Large intestine (tissue), 3 donors: ENCODE measurements around the gene RASSF8. TPM values are rescaled to one million over a fixed set of nuclear protein-coding genes. Genes with fewer than 3 reads are reported as not detected.

Experiments used
- DNase-seq, 2 donors: peaks; one replicate each; pipeline versions ENCODE4 v3.0.0 to v3.0.0-alpha.2; 2013
- H3K27ac ChIP-seq: one replicate; pipeline ENCODE4 v1.5.1; 2013; ENCODE audit warnings: low read length
- H3K27me3 ChIP-seq: 2 replicates; pipeline ENCODE4 v1.6.1; 2013; ENCODE audit warnings: low read length; ENCODE audit not compliant: control insufficient read depth, insufficient read depth
- H3K36me3 ChIP-seq: 2 replicates; pipeline ENCODE4 v1.6.1; 2013; ENCODE audit warnings: low read length; ENCODE audit not compliant: control insufficient read depth, insufficient read depth
- H3K4me1 ChIP-seq: one replicate; pipeline ENCODE4 v1.6.1; 2013; ENCODE audit warnings: low read length; ENCODE audit not compliant: control insufficient read depth, insufficient read depth
- H3K4me3 ChIP-seq: one replicate; pipeline ENCODE4 v1.5.1; 2013; ENCODE audit warnings: low read length
- H3K9me3 ChIP-seq: one replicate; pipeline ENCODE4 v1.6.1; 2013; ENCODE audit warnings: mild to moderate bottlenecking, low read depth, low read length, moderate library complexity; ENCODE audit not compliant: control insufficient read depth
- WGBS: methylation state at CpG from one replicate; pipeline ENCODE4 v1.1.5; 2013; ENCODE audit warnings: low lambda C conversion rate; ENCODE audit not compliant: insufficient coverage; 5-methylcytosine and 5-hydroxymethylcytosine counted together
- polyA plus RNA-seq: library from polyadenylated mRNA; unstranded; fragments of 120-200 nt; gene quantifications from one replicate; pipeline ENCODE4 v1.2.1, GENCODE V29; 2013

RASSF8 gene
- polyA plus RNA-seq, 1 donor = 20.2 TPM

DNA sequence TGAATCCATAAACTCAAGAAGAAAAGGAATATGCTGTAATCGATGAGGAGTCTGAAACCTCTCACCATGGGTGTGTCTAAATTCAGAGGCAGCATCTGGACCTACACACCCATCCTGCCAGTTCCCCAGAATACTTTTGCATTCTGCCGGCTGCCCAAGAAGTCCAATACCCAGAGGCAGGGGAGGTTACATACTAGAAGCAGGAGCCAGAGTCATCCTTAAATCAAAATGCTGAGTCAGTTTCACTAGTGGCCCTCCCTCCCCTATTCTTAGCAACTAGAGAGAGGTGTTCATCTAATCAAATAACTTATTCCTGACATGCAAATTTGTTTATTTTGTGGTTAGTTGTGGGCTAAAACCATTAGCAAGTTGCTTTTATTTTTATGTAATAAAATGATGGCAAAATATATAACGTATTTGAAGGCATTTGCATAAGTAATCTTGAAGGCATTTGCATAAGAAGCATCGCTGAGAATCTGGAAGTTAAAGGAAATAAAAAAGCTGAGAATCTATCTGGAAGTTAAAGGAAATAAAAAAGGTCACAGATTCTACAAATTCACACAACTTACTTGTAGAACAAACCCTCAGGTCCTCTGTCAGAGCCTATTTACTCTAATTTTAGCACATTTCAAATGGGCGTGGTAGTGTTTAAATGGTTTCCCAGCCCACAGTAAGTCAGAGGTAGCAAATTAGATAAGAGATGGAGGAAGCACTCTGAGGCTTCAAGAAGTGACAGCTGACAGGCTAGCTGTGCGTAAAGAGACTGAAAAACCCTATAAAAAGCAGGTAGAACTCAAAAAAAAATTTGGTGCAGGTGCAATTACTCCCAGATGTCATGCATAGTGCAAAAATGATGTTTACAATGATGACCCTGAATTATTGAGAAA, 158.6 kb downstream of the RASSF8 start:
- H3K4me1 ChIP-seq = peaks cover 43% of the 10 kb centered on the region
- 0% methylated on average over 1 of the region's 6 CpGs for WGBS
- no peaks in the 10 kb centered on the region for H3K36me3 ChIP-seq
- no peak overlapping the region for H3K27ac ChIP-seq
- peaks cover 8% of the 10 kb centered on the region for H3K27me3 ChIP-seq
- no peak overlapping the region for H3K4me3 ChIP-seq
- no peaks in the 10 kb centered on the region for H3K9me3 ChIP-seq
- peak in 1 of 2 donors; percentile 26 for DNase-seq

DNA sequence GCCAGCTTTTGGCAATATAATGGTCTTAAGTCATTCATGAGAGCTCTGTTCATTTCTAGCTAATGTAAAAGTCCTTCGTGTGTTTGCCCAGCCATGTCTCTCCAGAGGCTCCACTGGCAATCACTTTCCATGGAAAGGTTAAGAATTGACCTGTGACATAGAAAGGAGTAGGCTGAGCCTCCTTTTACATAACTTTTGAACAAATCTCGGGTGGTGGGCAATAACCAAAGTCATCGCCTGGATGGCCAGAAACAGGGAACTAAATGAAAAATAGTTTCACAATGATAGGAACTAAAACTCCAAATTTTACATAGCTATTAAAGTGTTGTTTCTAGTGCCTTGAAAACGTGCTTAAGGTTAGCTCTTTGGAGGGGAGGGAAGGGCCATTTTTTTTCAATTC, 159.8 kb downstream of the RASSF8 start:
- no peak overlapping the region for H3K27ac ChIP-seq
- peaks cover 34% of the 10 kb centered on the region for H3K4me1 ChIP-seq
- H3K36me3 ChIP-seq = no peaks in the 10 kb centered on the region
- DNase-seq = no peak
- H3K27me3 ChIP-seq = peaks cover 16% of the 10 kb centered on the region
- H3K9me3 ChIP-seq = no peaks in the 10 kb centered on the region
- H3K4me3 ChIP-seq = no peak overlapping the region
- WGBS = 83% methylated on average over 1 of the region's 4 CpGs

DNA sequence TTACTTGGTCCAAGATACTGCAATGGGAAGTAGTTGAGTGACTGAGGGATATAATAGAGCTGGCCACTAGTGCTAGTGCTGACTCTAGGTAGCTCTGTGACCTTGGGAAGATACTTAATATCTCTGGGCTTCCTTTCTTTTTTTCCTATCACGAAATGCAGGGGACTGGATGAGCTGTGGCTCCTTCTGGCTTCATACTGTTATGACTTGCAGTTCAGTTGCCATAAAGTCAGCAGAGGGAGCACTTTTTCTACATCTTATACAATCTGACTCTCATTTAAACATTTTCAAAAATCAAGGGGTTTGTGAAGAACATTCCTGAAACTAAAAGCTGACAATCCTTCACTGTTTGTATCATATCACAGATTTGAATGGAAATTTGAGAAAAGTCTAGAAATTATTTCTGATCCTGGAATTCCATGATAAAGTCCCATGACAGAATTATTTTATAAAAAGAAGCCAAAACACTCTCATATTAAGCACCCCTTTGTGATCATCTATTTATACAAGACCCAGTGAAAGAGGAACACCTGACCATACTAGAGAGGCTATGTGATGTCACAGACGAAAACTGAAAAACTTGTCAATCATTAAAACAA, 161.0 kb downstream of the RASSF8 start:
- H3K36me3 ChIP-seq = no peaks in the 10 kb centered on the region
- no peak overlapping the region for H3K27ac ChIP-seq
- no CpG with 5 or more reads among the region's 2 CpGs for WGBS
- peaks cover 27% of the 10 kb centered on the region for H3K27me3 ChIP-seq
- no peaks in the 10 kb centered on the region for H3K9me3 ChIP-seq
- DNase-seq = peak in 1 of 2 donors; percentile 48
- no peak overlapping the region for H3K4me3 ChIP-seq
- peaks cover 30% of the 10 kb centered on the region for H3K4me1 ChIP-seq

DNA sequence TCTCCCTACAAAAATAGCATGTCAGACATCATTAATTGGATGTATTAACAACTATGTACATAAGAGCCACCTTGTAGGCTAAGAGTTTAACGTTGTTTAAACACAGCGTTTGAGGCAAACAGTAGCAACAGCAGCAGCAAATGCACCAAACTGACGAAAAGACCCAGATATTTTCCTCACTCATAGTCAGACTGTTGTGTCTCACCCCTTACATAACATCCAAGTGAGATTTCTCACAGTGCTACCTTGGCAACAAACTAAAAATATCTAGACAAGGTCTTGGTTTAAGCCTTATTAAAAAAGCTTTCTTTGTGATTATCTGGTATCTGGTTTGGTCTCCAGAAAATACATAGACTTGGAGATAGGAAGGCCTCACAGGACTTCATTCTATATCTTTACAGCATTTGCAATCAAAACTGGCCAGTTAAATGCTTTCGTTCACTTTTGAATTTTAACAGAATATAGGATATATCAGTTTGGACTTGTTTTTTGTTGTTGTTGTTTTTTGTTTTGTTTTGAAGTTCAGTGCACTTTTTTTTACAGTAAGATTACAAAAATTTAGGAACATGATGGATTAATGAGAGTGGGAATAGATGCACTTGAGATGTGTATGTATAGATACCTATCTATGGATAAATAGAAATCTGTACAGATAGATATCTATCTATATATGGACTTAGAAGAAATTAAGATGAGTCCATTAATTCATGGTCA, 162.2 kb downstream of the RASSF8 start:
- no peaks in the 10 kb centered on the region for H3K9me3 ChIP-seq
- peak in 1 of 2 donors; percentile 25 for DNase-seq
- peaks cover 37% of the 10 kb centered on the region for H3K27me3 ChIP-seq
- no peak overlapping the region for H3K4me3 ChIP-seq
- no CpG with 5 or more reads among the region's 4 CpGs for WGBS
- no peak overlapping the region for H3K27ac ChIP-seq
- peaks cover 18% of the 10 kb centered on the region for H3K4me1 ChIP-seq
- no peaks in the 10 kb centered on the region for H3K36me3 ChIP-seq

DNA sequence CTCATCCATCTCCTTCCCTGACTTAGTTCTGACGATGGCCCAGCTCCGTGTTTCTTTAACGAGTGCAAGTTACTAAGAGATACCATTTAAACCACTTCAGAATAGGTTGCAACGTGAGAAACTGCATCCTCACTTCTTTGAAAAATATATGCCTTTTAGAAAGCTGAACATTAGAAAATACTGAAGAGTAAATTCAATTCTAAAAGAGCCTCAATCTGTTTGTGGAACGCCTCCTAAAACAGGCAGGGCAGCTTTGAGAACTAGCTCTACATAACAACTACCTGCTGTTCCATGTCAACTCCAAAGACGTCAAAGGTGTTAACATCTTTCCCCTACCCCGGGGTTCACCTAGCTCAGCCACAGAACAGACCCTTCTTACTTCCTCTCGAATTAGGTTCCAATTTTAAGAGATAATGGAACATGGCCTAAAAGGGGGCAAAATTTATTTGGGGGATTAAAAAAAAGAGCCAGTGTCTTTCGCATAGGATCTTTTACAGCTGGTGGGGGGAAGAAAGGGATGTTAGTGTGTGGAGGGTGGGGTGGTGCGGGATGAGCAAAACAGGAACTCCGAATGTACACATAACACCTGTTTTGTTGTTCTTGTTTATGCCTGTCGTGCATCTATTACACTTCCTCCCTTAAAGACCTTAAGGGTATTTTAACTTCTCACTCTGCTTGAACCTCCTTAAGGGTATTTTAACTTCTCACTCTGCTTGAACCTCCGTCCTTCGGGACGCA, 163.0 kb downstream of the RASSF8 start:
- peaks cover 38% of the 10 kb centered on the region for H3K27me3 ChIP-seq
- H3K4me3 ChIP-seq = peak overlapping the region; percentile 38
- peak overlapping the region; percentile 30 for H3K27ac ChIP-seq
- H3K4me1 ChIP-seq = peaks cover 13% of the 10 kb centered on the region
- peak in 1 of 2 donors; percentile 32 for DNase-seq
- H3K36me3 ChIP-seq = no peaks in the 10 kb centered on the region
- no peaks in the 10 kb centered on the region for H3K9me3 ChIP-seq
- 72% methylated on average over 3 of the region's 15 CpGs for WGBS

DNA sequence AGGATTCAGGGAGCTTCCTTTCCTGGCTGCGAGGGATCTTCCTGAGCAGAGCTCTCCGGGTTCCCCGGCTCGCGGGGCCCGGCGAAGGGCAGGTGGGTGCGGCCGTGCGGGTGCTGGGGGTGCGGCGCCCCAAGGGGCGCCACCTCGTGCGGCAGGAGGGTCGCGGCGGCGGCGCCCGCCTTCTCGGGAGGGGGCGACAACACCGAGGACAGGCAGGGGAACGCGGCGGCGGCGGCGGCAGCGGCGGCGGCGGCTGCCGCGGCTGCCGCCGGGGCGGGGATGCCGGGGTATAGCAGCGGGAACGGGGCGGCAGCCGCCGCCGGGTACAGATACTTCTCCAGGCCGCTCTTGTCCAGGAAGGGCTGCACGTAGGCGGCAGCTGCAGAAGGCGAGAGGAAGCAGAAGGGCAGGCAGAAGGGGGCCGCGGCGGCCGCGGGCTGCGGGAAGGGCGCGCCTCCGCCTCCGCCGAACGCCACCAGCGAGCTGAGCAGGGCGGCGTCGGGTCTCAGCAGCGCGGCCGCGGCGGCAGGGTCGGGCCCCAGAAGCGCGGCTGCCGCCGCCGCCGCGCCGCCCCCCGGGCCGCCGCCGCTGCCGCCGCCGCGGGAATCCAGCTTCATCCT, 163.7 kb downstream of the RASSF8 start:
- H3K4me3 ChIP-seq = peak overlapping the region; percentile 47
- H3K9me3 ChIP-seq = no peaks in the 10 kb centered on the region
- DNase-seq = peak in 1 of 2 donors; percentile 71
- peaks cover 40% of the 10 kb centered on the region for H3K27me3 ChIP-seq
- H3K27ac ChIP-seq = peak overlapping the region; percentile 68
- no peaks in the 10 kb centered on the region for H3K36me3 ChIP-seq
- WGBS = no CpG with 5 or more reads among the region's 88 CpGs
- H3K4me1 ChIP-seq = peaks cover 12% of the 10 kb centered on the region

DNA sequence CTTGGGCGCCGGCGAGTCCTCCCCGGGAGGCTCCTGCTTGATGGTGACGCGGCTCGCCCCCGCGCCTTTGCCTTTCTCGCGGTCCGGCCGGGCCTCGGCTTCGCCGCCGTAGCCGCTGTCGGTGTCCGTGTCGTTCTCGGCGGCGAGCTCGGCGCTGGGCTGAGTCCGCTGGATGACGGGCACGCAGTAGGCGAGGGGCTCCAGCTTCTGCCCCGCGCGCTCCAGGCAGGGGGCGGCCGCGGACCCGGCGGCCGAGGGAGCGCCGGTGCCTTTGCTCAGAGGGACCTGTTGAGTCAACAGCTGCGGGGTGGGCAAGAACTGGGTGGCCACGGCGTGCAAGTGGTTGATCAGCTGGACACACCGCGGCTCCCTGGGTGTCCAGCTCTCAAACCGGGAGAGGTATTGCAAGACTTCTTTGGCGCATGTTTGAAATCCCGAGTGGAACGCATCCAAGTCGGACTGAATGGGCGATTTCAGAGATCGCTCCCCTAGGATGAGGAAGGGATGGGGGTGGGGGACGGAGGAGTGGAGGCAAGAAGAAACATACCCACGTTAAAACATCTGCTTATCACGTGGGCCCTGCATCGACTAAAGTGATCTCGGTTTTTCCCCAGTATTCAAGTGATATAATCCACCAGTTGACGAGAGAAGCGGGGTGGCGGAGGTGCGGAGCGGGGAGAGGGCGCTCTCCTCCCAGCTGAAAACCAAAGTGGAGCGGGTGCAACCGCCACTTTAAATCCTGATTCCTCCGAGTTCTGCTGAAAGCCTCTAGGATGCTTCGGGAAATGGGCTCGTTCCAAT, 164.4 kb downstream of the RASSF8 start:
- H3K27ac ChIP-seq = peak overlapping the region; percentile 68
- peaks cover 46% of the 10 kb centered on the region for H3K27me3 ChIP-seq
- H3K4me3 ChIP-seq = peak overlapping the region; percentile 47
- peaks cover 8% of the 10 kb centered on the region for H3K4me1 ChIP-seq
- peak; percentile 38 to 79 for DNase-seq
- H3K36me3 ChIP-seq = no peaks in the 10 kb centered on the region
- no peaks in the 10 kb centered on the region for H3K9me3 ChIP-seq
- WGBS = no CpG with 5 or more reads among the region's 69 CpGs

DNA sequence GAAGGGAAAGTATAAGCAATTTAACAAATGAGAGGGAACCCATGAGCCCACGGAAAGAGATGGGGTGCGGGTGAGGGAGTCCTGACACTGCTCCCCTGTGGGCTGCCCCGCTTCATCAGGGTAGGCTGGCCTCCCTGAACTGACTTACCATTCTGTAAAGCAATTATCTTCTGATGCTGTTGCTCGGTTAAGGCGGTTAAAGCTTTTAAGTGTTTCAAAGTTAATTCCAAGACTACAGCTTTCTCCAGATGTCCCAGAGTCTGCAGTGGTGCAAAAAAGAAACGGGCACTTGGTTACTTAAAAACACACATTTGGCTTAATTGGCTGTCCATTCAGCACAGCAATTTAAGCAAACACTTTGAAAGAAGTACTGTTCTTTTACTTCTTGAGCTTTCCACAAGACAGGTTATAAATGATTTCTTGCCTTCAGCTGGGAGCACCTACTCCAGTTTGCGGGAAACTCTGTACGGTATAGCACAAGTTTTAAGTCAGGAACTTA, 165.0 kb downstream of the RASSF8 start:
- H3K27me3 ChIP-seq = peaks cover 52% of the 10 kb centered on the region
- peak overlapping the region; percentile 68 for H3K27ac ChIP-seq
- no peaks in the 10 kb centered on the region for H3K36me3 ChIP-seq
- H3K4me3 ChIP-seq = peak overlapping the region; percentile 47
- H3K9me3 ChIP-seq = no peaks in the 10 kb centered on the region
- no peak for DNase-seq
- H3K4me1 ChIP-seq = peaks cover 8% of the 10 kb centered on the region
- 40% methylated on average over 1 of the region's 8 CpGs for WGBS
